OCI-LY1 (cell line): Measurements from ENCODE around the gene S100Z.

ENCODE experiments used
- H2AFZ ChIP-seq: fragments of 200-600 bp; sonication (generic), shearing (Covaris generic); 2 replicates; pipeline ENCODE4 v1.6.0; 2014; ENCODE audit warnings: antibody characterized with exemption, mild to moderate bottlenecking, low read length
- H3F3A ChIP-seq: fragments of 200-600 bp; sonication (generic), shearing (Covaris generic); 2 replicates; pipeline ENCODE4 v1.6.0; 2014; ENCODE audit warnings: mild to moderate bottlenecking, antibody characterized with exemption, low read length, moderate library complexity; ENCODE audit not compliant: insufficient read depth
- H3K27ac ChIP-seq: fragments of 200-600 bp; sonication (generic); 2 replicates; pipeline ENCODE4 v1.5.1; 2014; ENCODE audit warnings: low read length, mixed run types, mild to moderate bottlenecking, low read depth; ENCODE audit not compliant: poor library complexity, severe bottlenecking
- H3K27me3 ChIP-seq: fragments of 200-600 bp; sonication (generic); 2 replicates; pipeline ENCODE4 v1.6.0; 2014; ENCODE audit warnings: antibody characterized with exemption, mild to moderate bottlenecking, low read length, moderate library complexity; ENCODE audit not compliant: insufficient read depth
- H3K36me3 ChIP-seq: fragments of 200-600 bp; sonication (generic); 2 replicates; pipeline ENCODE4 v1.6.1; 2014; ENCODE audit warnings: mild to moderate bottlenecking, antibody characterized with exemption, low read length, moderate library complexity, mixed read lengths; ENCODE audit not compliant: insufficient read depth
- H3K4me1 ChIP-seq: fragments of 200-600 bp; sonication (generic); 2 replicates; pipeline ENCODE4 v1.5.1; 2014; ENCODE audit warnings: mild to moderate bottlenecking, low read length, moderate library complexity; ENCODE audit not compliant: insufficient read depth, severe bottlenecking
- H3K4me2 ChIP-seq: fragments of 200-600 bp; sonication (generic), shearing (Covaris generic); 2 replicates; pipeline ENCODE4 v1.6.1; 2014; ENCODE audit warnings: low read length
- H3K4me3 ChIP-seq: fragments of 200-600 bp; sonication (generic); 2 replicates; pipeline ENCODE4 v1.5.1; 2014; ENCODE audit warnings: low read length, low read depth, mild to moderate bottlenecking, mixed read lengths; ENCODE audit not compliant: poor library complexity, severe bottlenecking
- H3K79me2 ChIP-seq: fragments of 200-600 bp; shearing (Covaris generic); 2 replicates; pipeline ENCODE4 v1.6.1; 2016; ENCODE audit warnings: mixed run types, low read length, mixed read lengths; ENCODE audit not compliant: insufficient read depth
- H3K9ac ChIP-seq: fragments of 200-600 bp; sonication (generic), shearing (Covaris generic); 2 replicates; pipeline ENCODE4 v1.6.1; 2014; ENCODE audit warnings: mild to moderate bottlenecking, low read length, mixed read lengths
- H3K9me2 ChIP-seq: fragments of 200-600 bp; sonication (generic), shearing (Covaris generic); 2 replicates; pipeline ENCODE4 v1.6.1; 2014; ENCODE audit warnings: low read depth, mild to moderate bottlenecking, low read length, mixed read lengths
- H3K9me3 ChIP-seq: fragments of 200-600 bp; shearing (Covaris generic); 2 replicates; pipeline ENCODE4 v1.6.1; 2014; ENCODE audit warnings: low read length, mixed read lengths
- H4K20me1 ChIP-seq: fragments of 200-600 bp; sonication (generic), shearing (Covaris generic); 2 replicates; pipeline ENCODE4 v1.6.0; 2016; ENCODE audit warnings: mild to moderate bottlenecking, low read length; ENCODE audit not compliant: insufficient read depth
- CTCF ChIP-seq: fragments of 200-600 bp; sonication (generic), shearing (Covaris generic); IDR thresholded peaks from 2 replicates; pipeline ENCODE4 v1.5.1; 2017; ENCODE audit warnings: mild to moderate bottlenecking, antibody characterized with exemption, low read length, moderate library complexity, mixed read lengths
- EZH2 ChIP-seq: fragments of 200-600 bp; sonication (generic), shearing (Covaris generic); IDR thresholded peaks from 2 replicates; pipeline ENCODE4 v1.8.0; 2017; ENCODE audit warnings: borderline replicate concordance, mixed run types, mild to moderate bottlenecking, antibody characterized with exemption, low read length, moderate library complexity, mixed read lengths

S100Z gene

DNA sequence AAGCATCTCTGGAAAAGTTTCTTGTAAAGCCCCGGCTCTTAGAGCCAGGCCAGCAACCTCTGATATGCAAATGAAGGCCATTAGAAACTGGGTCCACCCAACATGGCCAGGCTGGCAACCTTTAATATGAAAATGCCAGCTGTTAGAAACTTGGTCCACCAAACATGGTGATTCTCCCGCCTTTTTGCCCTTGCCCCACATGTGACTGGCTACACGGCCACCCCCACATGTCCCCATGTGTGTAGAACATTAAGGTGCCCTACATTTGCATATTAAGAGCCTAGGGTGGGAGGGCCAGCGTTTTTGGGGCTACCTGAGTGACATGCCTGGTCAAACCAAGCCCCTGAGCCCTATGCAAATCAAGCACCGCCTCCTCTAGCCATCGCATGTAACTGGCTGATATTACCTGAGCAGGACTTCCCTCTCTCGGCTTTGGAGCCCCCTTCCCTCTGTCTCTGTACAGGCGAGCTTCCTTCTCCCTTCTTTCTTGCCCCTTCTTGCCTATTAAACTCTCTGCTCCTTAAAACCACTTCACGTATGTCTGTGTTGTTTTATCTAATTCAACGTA lies 39.0 kb downstream of the S100Z start:
- H3K36me3 ChIP-seq: peaks cover 62% of the 10 kb centered on the region
- H3K4me2 ChIP-seq: no peak overlapping the region
- no peaks in the 10 kb centered on the region for H3F3A ChIP-seq
- TF ChIP-seq EZH2 (no peak), CTCF (no peak)
- H3K27me3 ChIP-seq: no peaks in the 10 kb centered on the region
- no peak overlapping the region for H2AFZ ChIP-seq
- H3K79me2 ChIP-seq: peaks cover 9% of the 10 kb centered on the region
- H4K20me1 ChIP-seq: no peaks in the 10 kb centered on the region
- no peaks in the 10 kb centered on the region for H3K9me3 ChIP-seq
- no peaks in the 10 kb centered on the region for H3K4me1 ChIP-seq
- no peak overlapping the region for H3K4me3 ChIP-seq
- H3K27ac ChIP-seq: no peak overlapping the region
- H3K9me2 ChIP-seq: no peaks in the 10 kb centered on the region
- H3K9ac ChIP-seq: no peak overlapping the region

DNA sequence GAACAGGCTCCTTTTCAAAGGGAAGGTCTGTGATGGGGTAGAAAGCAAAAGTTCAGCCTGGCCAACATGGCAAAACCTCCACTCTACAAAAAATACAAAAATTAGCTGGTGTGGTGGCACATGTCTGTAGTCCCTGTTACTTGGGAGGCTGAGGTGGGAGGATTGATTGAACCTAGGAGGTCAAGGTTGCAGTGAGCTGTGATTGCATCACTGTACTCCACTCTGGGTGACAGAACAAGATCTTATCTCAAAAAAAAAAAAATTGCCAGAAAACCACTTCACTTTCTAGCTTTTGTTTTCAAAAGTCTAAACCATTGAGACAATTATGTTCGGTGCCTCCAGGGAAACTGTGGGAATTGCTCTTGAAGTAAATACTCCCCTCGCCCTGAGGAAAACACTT lies 43.5 kb downstream of the S100Z start:
- H4K20me1 ChIP-seq: no peaks in the 10 kb centered on the region
- H2AFZ ChIP-seq: no peak overlapping the region
- H3K9me2 ChIP-seq: no peaks in the 10 kb centered on the region
- no peak overlapping the region for H3K27ac ChIP-seq
- H3K36me3 ChIP-seq: peaks cover 90% of the 10 kb centered on the region
- TF ChIP-seq CTCF: no peak
- no peak for TF ChIP-seq EZH2
- H3K27me3 ChIP-seq: no peaks in the 10 kb centered on the region
- H3K79me2 ChIP-seq: peaks cover 28% of the 10 kb centered on the region
- H3K4me2 ChIP-seq: no peak overlapping the region
- H3K9ac ChIP-seq: no peak overlapping the region
- H3K4me3 ChIP-seq: no peak overlapping the region
- no peaks in the 10 kb centered on the region for H3F3A ChIP-seq
- peaks cover 8% of the 10 kb centered on the region; the same call in 1 of the 2 replicates for H3K9me3 ChIP-seq
- no peaks in the 10 kb centered on the region for H3K4me1 ChIP-seq

DNA sequence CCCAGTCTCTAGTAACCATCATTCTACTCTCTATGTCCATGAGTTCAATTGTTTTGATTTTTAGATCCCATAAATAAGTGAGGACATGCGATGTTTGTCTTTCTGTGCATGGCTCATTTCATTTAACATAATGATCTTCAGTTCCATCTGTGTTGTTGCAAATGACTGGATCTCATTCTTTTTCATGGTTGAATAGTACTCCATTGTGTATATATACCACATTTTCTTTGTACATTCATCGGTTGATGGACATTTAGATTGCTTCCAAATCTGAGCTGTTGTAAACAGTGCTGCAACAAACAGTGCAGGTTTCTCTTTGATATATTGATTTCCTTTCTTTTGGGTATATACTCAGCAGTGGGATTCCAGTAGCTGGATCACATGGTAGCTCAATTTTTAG lies 46.4 kb downstream of the S100Z start:
- Histone ChIP-seq H3K36me3 (peaks cover 90% of the 10 kb centered on the region), H4K20me1 (no peaks in the 10 kb centered on the region), H3K9me2 (no peaks in the 10 kb centered on the region), H3F3A (no peaks in the 10 kb centered on the region), H3K4me3 (no peak overlapping the region), H3K9me3 (peaks cover 20% of the 10 kb centered on the region), H3K4me1 (no peaks in the 10 kb centered on the region), H2AFZ (no peak overlapping the region), H3K79me2 (peaks cover 41% of the 10 kb centered on the region), H3K9ac (no peak overlapping the region), H3K27ac (no peak overlapping the region), H3K4me2 (no peak overlapping the region), H3K27me3 (no peaks in the 10 kb centered on the region)
- TF ChIP-seq CTCF: no peak
- no peak for TF ChIP-seq EZH2
